AG10803 (cell line): Measurements from ENCODE around the gene PRSS23.
"Not testable (repeated sequence)": the region's sequence is repeated elsewhere in the genome, so short reads cannot be mapped to it uniquely, and the experiment has no call there.

Experiments used
- DNase-seq: peaks from one replicate; pipeline ENCODE4 v3.0.0; 2010; ENCODE audit warnings: low read depth
- H3K4me3 ChIP-seq: 2 replicates; pipeline ENCODE4 v1.5.1; 2011; ENCODE audit warnings: mild to moderate bottlenecking, low read length, control low read depth
- CTCF ChIP-seq: conservative IDR thresholded peaks from 2 replicates; pipeline ENCODE4 v1.5.1; 2011; ENCODE audit warnings: mild to moderate bottlenecking, low read length, control low read depth, inconsistent platforms

Gene PRSS23

GRCh38 chr11:86811637-86812321 lies 11.4 kb downstream of the PRSS23 start:
- peak; percentile 64 for DNase-seq
- no peak overlapping the region for H3K4me3 ChIP-seq
- no peak for TF ChIP-seq CTCF

GRCh38 chr11:86812322-86812670 lies 12.0 kb downstream of the PRSS23 start:
- DNase-seq = no peak
- TF ChIP-seq CTCF = no peak

GRCh38 chr11:86812981-86813380 lies 12.6 kb downstream of the PRSS23 start:
- DNase-seq = no peak
- no peak overlapping the region for H3K4me3 ChIP-seq
- no peak for TF ChIP-seq CTCF

More at GRCh38 chr11:86812322-86812670, 12.0 kb downstream of the PRSS23 start:
- no peak overlapping the region for H3K4me3 ChIP-seq

GRCh38 chr11:86814775-86815174 lies 14.4 kb downstream of the PRSS23 start:
- H3K4me3 ChIP-seq = no peak overlapping the region
- DNase-seq = peak; percentile 52
- TF ChIP-seq CTCF = no peak

GRCh38 chr11:86815726-86816125 lies 15.4 kb downstream of the PRSS23 start:
- DNase-seq = no peak
- no peak for TF ChIP-seq CTCF
- H3K4me3 ChIP-seq = no peak overlapping the region

GRCh38 chr11:86816251-86816726 lies 15.9 kb downstream of the PRSS23 start:
- no peak overlapping the region for H3K4me3 ChIP-seq
- DNase-seq = peak; percentile 34
- TF ChIP-seq CTCF = no peak

GRCh38 chr11:86818462-86819192 lies 18.3 kb downstream of the PRSS23 start:
- H3K4me3 ChIP-seq = no peak overlapping the region
- TF ChIP-seq CTCF = peak; percentile 73
- DNase-seq = peak; percentile 77

GRCh38 chr11:86824139-86824538 lies 23.8 kb downstream of the PRSS23 start:
- DNase-seq = not testable (repeated sequence)

GRCh38 chr11:86834376-86834775 lies 34.0 kb downstream of the PRSS23 start:
- not testable (repeated sequence) for H3K4me3 ChIP-seq, DNase-seq

More at GRCh38 chr11:86824139-86824538, 23.8 kb downstream of the PRSS23 start:
- not testable (repeated sequence) for H3K4me3 ChIP-seq

- DNase-seq, H3K4me3 ChIP-seq: not testable (repeated sequence)
Observed at GRCh38 chr11:86844762-86845508, 44.6 kb downstream of the PRSS23 start.
